Epithelial cell of esophagus (primary cell): ENCODE data around the gene SECISBP2.

Experiments
- DNase-seq: peaks from one replicate; pipeline ENCODE4 v3.0.0; 2010; ENCODE audit warnings: low read depth
- H3K4me3 ChIP-seq: 2 replicates; pipeline ENCODE4 v1.5.1; 2011; ENCODE audit warnings: mild to moderate bottlenecking, low read length, control low read depth
- CTCF ChIP-seq: IDR thresholded peaks from 2 replicates; pipeline ENCODE4 v1.5.1; 2011; ENCODE audit warnings: low read depth, mild to moderate bottlenecking, low read length, control low read depth, inconsistent platforms; ENCODE audit not compliant: insufficient read depth; ENCODE audit errors: missing control alignments

SECISBP2 gene

GRCh38 chr9:89376741-89377351 is 58.5 kb downstream of the SECISBP2 start:
- TF ChIP-seq CTCF = no peak
- no peak for DNase-seq
- H3K4me3 ChIP-seq = no peak overlapping the region

- H3K4me3 ChIP-seq = no peak overlapping the region
- no peak for TF ChIP-seq CTCF
- DNase-seq = no peak
Measured at GRCh38 chr9:89377411-89377810, 59.1 kb downstream of the SECISBP2 start.

DNA sequence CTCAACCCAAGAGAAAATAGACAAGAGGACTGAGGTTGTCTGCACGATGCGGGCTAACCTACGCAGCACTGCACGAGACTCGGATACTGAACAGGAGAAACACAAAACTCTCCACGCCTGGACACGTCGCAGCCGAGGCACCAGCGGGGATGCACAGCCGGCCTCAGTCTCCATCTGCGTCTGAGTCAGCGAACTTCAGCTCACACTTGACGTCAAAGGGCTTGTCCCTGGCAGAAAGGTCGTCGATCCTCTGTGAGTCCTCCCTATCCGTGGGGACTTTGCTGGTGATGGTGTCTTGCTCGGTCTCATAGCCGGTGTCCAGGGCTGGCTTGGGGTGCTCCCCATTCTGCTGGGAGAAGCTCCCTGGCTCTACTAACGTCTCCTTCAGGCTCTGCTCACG is 60.2 kb downstream of the SECISBP2 start:
- no peak for DNase-seq

GRCh38 chr9:89379031-89379430 is 60.7 kb downstream of the SECISBP2 start:
- DNase-seq = no peak
- no peak overlapping the region for H3K4me3 ChIP-seq
- no peak for TF ChIP-seq CTCF

More for the DNA sequence above, 60.2 kb downstream of the SECISBP2 start:
- no peak for TF ChIP-seq CTCF
- no peak overlapping the region for H3K4me3 ChIP-seq

DNA sequence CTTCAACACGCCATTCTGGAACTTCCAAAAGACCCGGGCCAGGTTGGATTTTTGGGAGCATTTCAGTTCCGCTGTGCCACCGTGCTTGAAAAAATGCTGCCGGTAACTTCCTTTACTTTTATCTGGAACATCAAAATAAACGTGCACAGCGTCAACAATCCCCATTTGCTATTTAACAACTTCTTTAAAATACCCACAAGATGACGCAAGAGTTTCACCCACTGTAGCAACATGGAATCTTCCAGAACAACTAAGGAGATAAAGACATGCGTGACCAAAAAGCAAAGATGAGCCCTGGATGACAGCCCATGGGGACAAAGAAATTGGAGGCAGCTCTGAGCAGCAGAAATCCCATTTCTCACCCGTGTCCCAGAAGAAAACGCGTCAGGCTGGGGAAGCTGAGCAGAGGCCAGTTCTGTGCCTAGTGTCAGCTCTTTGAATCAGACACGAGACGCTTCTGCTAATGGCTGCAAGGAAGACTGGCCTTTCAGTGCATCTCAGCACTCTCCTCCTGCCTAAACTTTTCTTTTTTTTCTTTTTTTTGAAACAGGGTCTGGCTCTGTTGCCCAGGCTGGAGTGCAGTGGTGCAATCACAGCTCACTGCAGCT is 61.3 kb downstream of the SECISBP2 start:
- no peak overlapping the region for H3K4me3 ChIP-seq
- no peak for DNase-seq
- no peak for TF ChIP-seq CTCF

DNA sequence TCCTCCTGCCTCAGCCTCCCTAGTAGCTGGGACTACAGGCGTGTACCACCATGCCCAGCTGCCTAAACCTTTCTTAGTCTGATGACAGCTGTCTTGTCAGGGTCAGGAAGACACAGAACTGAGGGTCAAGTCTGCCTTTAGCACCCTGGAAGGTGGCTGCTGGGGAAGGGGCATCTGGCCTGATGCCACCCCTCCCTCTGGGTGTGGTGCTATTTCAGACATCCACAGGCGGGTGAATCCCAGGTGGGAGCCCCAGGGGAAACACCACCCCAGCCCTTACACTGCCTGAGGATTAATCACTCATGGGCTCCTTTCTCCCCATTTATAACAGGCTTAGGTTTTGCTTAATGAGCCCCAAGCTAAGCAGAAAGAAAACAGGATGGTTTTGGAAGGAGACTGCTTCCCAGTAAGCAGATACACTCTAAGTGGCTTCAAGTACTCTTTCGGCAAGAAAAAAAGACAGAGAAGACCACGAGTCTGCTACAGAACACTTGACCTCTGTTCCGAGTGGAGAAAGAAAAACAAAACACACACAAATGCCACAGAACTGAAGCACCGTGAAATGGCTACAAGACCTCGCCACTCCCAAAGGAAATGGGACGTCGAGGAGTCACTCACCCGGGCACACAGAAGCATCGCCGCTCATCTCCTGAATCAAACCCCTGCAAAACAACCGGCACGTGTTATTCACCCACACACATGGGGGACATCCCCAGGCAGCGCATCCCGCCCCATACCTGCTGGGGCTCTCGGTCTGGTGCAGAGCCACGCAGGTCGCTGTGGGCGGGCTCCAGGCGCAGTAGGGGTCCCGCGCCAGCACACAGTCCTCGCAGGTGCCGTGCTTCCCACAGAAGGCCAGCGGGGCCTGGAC is 62.4 kb downstream of the SECISBP2 start:
- no peak overlapping the region for H3K4me3 ChIP-seq
- no peak for DNase-seq
- no peak for TF ChIP-seq CTCF
